Hair follicular keratinocyte (primary cell): ENCODE data around the gene FHDC1. TPM values are rescaled to one million over a fixed set of nuclear protein-coding genes. Genes with fewer than 3 reads are reported as not detected.

Experiments
- total RNA-seq: library from RNA; depleted of rRNA; stranded (reverse); fragments of >200 nt; gene quantifications from 2 replicates; pipeline ENCODE4 v1.2.3, GENCODE V29; 2015

Gene FHDC1
- total RNA-seq, result 2.3 and 6.6 TPM in 2 replicates

GRCh38 chr4:152935631-152936445 is at the start of gene FHDC1:
TSS of gene FHDC1 (plus strand) at chr4:152936323. CDS start at chr4:152943058, 6,735 bp downstream.

Other genes with a start within 250 kb of the FHDC1 start
- 0.11 TPM in 1 of 2 replicates, not detected in the other for gene TIGD4, start 156.6 kb upstream of the FHDC1 start, total RNA-seq
- 23.1 and 32.2 TPM in 2 replicates for gene ARFIP1, start 156.4 kb upstream of the FHDC1 start, total RNA-seq